GM12878 (cell line): ENCODE measurements around the gene ADGRL2.

ENCODE experiments used
- CBFB ChIP-seq: IDR thresholded peaks from 2 replicates; pipeline ENCODE4 v1.6.1; 2016; ENCODE audit warnings: antibody characterized with exemption, low read depth
- CEBPZ ChIP-seq: fragments of 150-350 bp; IDR thresholded peaks from 2 replicates; pipeline ENCODE4 v1.6.1; 2016; ENCODE audit warnings: low read depth, low read length
- CTCF ChIP-seq, 3 experiments: IDR thresholded peaks in 2 of 3; conservative IDR thresholded peaks in 1 of 3; 2 replicates each; pipeline ENCODE4 v1.5.1; 2011; ENCODE audit warnings: low read depth in 3 of 3, low read length in 3 of 3, mild to moderate bottlenecking in 3 of 3, control low read depth in 2 of 3, moderate library complexity in 2 of 3, inconsistent platforms in 1 of 3, mixed read lengths in 1 of 3; ENCODE audit not compliant: control insufficient read depth in 2 of 3, insufficient read depth in 1 of 3; ENCODE audit errors: extremely low read depth in 1 of 3
- FOS ChIP-seq: IDR thresholded peaks from 3 replicates; pipeline ENCODE4 v1.6.1; 2011; ENCODE audit warnings: borderline replicate concordance; ENCODE audit not compliant: insufficient read length; ENCODE audit errors: extremely low read depth
- KDM1A ChIP-seq: fragments of 200-600 bp; sonication (generic); IDR thresholded peaks from 2 replicates; pipeline ENCODE4 v1.6.1; 2016; ENCODE audit warnings: borderline replicate concordance
- NKRF ChIP-seq: fragments of 450-650 bp; conservative IDR thresholded peaks from 2 replicates; pipeline ENCODE4 v1.6.1; 2017; ENCODE audit warnings: mild to moderate bottlenecking, moderate library complexity
- POLR2A ChIP-seq: IDR thresholded peaks from 2 replicates; pipeline ENCODE4 v1.6.1; 2011; ENCODE audit warnings: low read depth, mild to moderate bottlenecking, low read length
- POLR2AphosphoS2 ChIP-seq: IDR thresholded peaks from 2 replicates; pipeline ENCODE4 v1.6.1; 2011; ENCODE audit warnings: low read depth, mild to moderate bottlenecking, low read length, improper control_type of control experiment, moderate library complexity
- SIX5 ChIP-seq: IDR thresholded peaks from 2 replicates; pipeline ENCODE4 v1.6.1; 2011; ENCODE audit warnings: mild to moderate bottlenecking, low read depth, low read length, moderate library complexity; ENCODE audit not compliant: severe bottlenecking
- SPI1 ChIP-seq: IDR thresholded peaks from 2 replicates; pipeline ENCODE4 v1.6.1; 2011; ENCODE audit warnings: low read depth, mild to moderate bottlenecking, low read length, moderate library complexity, borderline replicate concordance; ENCODE audit not compliant: insufficient read depth
- ZBTB40 ChIP-seq: fragments of 450-650 bp; IDR thresholded peaks from 2 replicates; pipeline ENCODE4 v1.6.1; 2016; ENCODE audit warnings: mild to moderate bottlenecking, moderate library complexity, borderline replicate concordance

- TF ChIP-seq POLR2AphosphoS2 (no peak), SPI1 (no peak), CTCF (IDR thresholded peaks at IDR 0.05 in 2 of 3, conservative IDR thresholded peaks at IDR 0.05 in 1 of 3; ENCODE audit: control insufficient read depth in 2 of 3, extremely low read depth in 1 of 3, insufficient read depth in 1 of 3, low read depth in 3 of 3, low read length in 3 of 3) (no peak), KDM1A (no peak), POLR2A (no peak), FOS (no peak), SIX5 (no peak), ZBTB40 (no peak), CBFB (no peak), NKRF (no peak), CEBPZ (no peak)
Observed at GRCh38 chr1:81805537-81806431, 5.0 kb downstream of the ADGRL2 start.
